Skeletal muscle tissue (tissue), 4 donors: ENCODE results near the gene YEATS2. TPM values are rescaled to one million over a fixed set of nuclear protein-coding genes. Genes with fewer than 3 reads are reported as not detected.
"Not testable (repeated sequence)": the region's sequence is repeated elsewhere in the genome, so short reads cannot be mapped to it uniquely, and the experiment has no call there.

Experiments
- H3K27ac ChIP-seq: one replicate; pipeline ENCODE4 v1.7.0; 2013; ENCODE audit warnings: mild to moderate bottlenecking, low read depth, low read length, inconsistent platforms
- H3K27me3 ChIP-seq, 3 donors: one replicate each; pipeline ENCODE4 v1.7.0; 2013; ENCODE audit warnings: low read length in 3 of 3; ENCODE audit not compliant: control insufficient read depth in 3 of 3, insufficient read depth in 3 of 3
- H3K36me3 ChIP-seq, 3 donors: one replicate each; pipeline ENCODE4 v1.7.0; 2013; ENCODE audit warnings: low read length in 3 of 3; ENCODE audit not compliant: control insufficient read depth in 3 of 3, insufficient read depth in 3 of 3
- H3K4me1 ChIP-seq, 3 donors: one replicate each; pipeline ENCODE4 v1.7.0; 2013; ENCODE audit warnings: low read length in 3 of 3, mild to moderate bottlenecking in 3 of 3; ENCODE audit not compliant: control insufficient read depth in 3 of 3, insufficient read depth in 3 of 3
- H3K4me3 ChIP-seq, 3 donors: one replicate each; pipeline ENCODE4 v1.7.0; 2013; ENCODE audit warnings: low read length in 3 of 3
- H3K9ac ChIP-seq, 3 donors: one replicate each; pipeline ENCODE4 v1.7.0; 2013; ENCODE audit warnings: low read length in 3 of 3, mild to moderate bottlenecking in 3 of 3, moderate library complexity in 2 of 3, low read depth in 1 of 3
- H3K9me3 ChIP-seq, 3 donors: one replicate each; pipeline ENCODE4 v1.7.0; 2013; ENCODE audit warnings: low read length in 3 of 3; ENCODE audit not compliant: control insufficient read depth in 3 of 3
- total RNA-seq: library from RNA; depleted of rRNA; stranded (reverse); fragments of >200 nt; gene quantifications from one replicate; pipeline ENCODE4 v1.2.3, GENCODE V29; 2014
- donor health status: Osteomylitis.

Gene YEATS2
- total RNA-seq, 1 donor from 2014 or later = 21.4 TPM

DNA sequence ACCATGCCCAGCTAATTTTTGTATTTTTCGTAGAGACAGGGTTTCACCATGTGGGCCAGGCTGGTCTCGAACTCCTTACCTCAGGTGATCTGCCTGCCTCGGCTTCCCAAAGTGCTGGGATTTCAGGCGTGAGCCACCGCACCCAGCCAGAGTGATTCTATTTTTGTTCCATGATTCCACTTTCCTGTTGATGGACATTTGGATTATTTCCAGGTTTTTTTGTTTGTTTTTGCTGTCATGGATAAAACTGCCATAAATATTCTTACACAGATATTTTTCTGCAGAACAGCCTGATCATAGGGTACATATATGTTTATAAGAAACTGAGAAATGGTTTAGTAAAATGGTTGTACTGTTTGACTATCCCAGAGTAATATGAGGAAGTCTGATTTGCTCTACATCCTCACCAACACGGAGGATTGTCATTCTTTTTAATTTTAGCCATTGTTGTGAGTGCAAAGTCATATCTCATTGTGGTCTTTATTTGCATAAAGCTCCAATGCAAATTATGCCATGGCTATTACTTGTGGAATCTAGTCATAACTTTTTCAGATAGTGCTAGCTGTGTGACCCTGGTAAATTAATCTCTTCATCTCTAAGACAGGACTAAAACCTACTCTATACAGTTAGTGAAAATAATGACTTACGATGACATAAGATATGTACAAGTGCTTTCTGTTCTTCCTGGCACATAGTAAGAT, 85.1 kb downstream of the YEATS2 start:
- Histone ChIP-seq H3K36me3 (peaks cover 0 to 32% (median 32%) of the 10 kb centered on the region in 3 donors), H3K27ac (no peak overlapping the region), H3K9me3 (no peaks in the 10 kb centered on the region), H3K27me3 (no peaks in the 10 kb centered on the region), H3K4me1 (no peaks in the 10 kb centered on the region), H3K4me3 (no peak overlapping the region), H3K9ac (no peak overlapping the region)

DNA sequence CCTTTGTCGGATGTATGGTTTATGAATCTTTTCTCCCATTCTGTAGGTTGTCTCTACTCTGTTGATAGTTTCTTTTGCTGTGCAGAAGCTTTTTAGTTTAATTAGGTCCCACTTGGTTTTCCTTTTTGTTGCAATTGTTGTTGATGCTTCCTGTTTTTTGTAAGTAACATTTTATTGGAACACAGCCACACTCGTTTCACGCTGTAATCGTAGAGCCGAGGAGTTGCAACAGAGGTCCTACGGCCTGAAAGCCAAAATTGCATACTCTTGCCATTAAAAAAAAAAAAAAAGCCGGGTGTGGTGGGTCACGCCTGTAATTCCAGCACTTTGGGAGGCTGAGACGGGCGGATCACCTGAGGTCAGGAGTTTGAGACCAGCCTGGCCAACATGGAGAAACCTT, 86.9 kb downstream of the YEATS2 start:
- not testable (repeated sequence) for H3K9ac ChIP-seq, H3K27ac ChIP-seq, H3K4me1 ChIP-seq, H3K9me3 ChIP-seq, H3K27me3 ChIP-seq, H3K4me3 ChIP-seq
- peaks cover 0 to 33% (median 28%) of the 10 kb centered on the region in 3 donors for H3K36me3 ChIP-seq

DNA sequence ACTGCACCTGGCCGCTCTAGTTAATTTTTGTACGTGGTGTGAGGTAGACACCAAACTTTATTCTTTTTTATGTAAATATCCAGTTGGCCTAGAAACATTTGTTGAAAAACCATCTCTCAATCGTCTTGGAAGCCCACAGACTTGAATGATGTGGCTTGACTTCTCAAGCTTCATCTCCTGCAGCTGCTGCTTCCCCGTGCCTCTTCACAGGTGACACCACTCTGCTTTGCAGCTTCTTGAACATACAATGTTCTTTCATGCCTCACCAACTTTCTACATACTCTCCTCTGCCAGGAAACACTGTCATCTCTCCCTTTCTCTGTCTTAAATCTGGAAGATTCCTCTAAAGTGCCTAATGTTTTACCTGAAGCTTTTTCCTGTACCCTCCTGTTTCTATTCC, 92.2 kb downstream of the YEATS2 start:
- H3K27me3 ChIP-seq = no peaks in the 10 kb centered on the region
- no peak overlapping the region for H3K27ac ChIP-seq
- H3K4me3 ChIP-seq = no peak overlapping the region
- H3K4me1 ChIP-seq = no peaks in the 10 kb centered on the region
- H3K36me3 ChIP-seq = peaks cover 14 to 45% (median 31%) of the 10 kb centered on the region in 3 donors
- no peak overlapping the region for H3K9ac ChIP-seq
- H3K9me3 ChIP-seq = no peaks in the 10 kb centered on the region

DNA sequence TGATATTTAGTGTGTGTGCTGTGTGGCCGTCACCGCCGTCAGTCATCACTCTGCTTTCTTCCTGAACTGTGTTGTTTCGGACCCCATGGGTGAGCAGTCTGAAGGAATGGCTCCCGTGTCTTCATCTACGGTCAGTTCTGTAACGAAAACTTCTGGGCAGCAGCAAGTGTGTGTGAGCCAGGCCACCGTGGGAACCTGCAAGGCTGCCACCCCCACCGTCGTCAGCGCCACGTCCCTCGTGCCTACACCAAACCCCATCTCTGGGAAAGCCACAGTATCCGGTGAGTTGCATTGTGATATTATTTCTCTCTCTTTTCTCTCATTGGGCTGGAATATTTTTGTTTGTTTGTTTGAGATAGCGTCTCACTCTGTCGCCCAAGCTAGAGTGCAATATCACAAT, 93.1 kb downstream of the YEATS2 start:
- peaks cover 14 to 45% (median 31%) of the 10 kb centered on the region in 3 donors for H3K36me3 ChIP-seq
- H3K27me3 ChIP-seq = no peaks in the 10 kb centered on the region
- no peaks in the 10 kb centered on the region for H3K4me1 ChIP-seq
- no peak overlapping the region for H3K4me3 ChIP-seq
- H3K9ac ChIP-seq = no peak overlapping the region
- no peaks in the 10 kb centered on the region for H3K9me3 ChIP-seq
- H3K27ac ChIP-seq = no peak overlapping the region

DNA sequence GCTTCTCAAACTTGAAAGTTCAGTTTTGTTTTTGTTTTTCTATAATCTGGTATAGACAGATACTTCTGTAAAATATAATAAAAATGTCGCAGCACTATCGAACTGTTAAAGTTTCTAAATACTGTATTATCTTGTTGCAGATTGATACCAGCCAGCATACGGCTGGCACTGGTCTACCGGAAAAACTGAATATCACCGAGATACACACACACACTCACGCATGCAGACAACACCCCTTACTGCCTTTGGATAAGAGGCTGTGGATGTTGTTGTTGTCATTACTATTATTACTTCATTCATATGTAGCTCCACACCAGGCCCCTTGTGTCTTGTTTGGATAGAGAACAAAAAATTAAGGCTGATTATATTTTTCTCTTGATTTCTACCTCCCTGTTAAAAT, 95.4 kb downstream of the YEATS2 start:
- Histone ChIP-seq H3K27me3 (no peaks in the 10 kb centered on the region), H3K27ac (no peak overlapping the region), H3K4me3 (no peak overlapping the region), H3K36me3 (peaks cover 22 to 33% (median 25%) of the 10 kb centered on the region in 3 donors), H3K9me3 (no peaks in the 10 kb centered on the region), H3K4me1 (no peaks in the 10 kb centered on the region), H3K9ac (no peak overlapping the region)

DNA sequence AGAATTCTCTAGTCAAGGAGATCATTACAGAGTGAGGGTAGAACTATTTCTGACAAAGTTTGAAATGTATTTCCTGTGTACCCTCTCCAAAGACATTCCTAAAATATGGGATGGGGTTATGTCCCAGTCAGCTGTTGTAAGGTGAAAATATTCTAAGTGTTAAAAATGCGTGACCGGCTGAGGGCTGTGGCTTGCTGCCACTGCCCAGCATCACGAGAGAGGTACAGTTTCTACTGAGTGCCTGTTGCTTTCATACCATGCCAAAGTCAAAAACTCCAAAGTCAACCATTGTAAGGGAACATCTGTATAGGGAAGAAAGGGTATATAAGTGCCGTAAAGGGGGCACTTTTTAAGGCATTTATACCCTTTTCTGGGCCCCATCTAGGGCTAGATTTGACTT, 96.9 kb downstream of the YEATS2 start:
- Histone ChIP-seq H3K9ac (no peak overlapping the region), H3K4me3 (no peak overlapping the region), H3K36me3 (peaks cover 29 to 30% (median 29%) of the 10 kb centered on the region in 3 donors), H3K9me3 (no peaks in the 10 kb centered on the region), H3K27me3 (no peaks in the 10 kb centered on the region), H3K27ac (no peak overlapping the region), H3K4me1 (no peaks in the 10 kb centered on the region)

DNA sequence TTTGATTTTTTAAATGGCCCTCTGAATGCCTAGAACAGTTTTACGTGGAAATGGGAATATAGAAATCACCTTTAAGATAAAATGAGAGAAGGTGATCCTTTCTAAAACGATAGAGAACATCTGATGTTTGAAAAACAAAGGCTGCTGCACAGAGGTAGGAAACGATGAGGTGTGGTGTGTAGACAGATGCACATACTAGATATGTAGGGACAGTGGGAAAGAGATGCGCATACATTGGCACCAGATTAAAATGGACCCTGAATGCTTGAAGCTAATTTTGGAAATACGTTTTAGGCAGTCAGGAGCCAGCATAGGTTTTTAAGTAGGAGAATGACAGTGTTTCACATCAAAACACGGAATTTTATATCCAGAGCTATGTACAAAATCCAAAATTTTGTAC, 98.8 kb downstream of the YEATS2 start:
- no peak overlapping the region for H3K4me3 ChIP-seq
- peaks cover 26 to 29% (median 27%) of the 10 kb centered on the region in 3 donors for H3K36me3 ChIP-seq
- H3K27me3 ChIP-seq = no peaks in the 10 kb centered on the region
- H3K9ac ChIP-seq = no peak overlapping the region
- H3K27ac ChIP-seq = no peak overlapping the region
- H3K9me3 ChIP-seq = no peaks in the 10 kb centered on the region
- no peaks in the 10 kb centered on the region for H3K4me1 ChIP-seq

DNA sequence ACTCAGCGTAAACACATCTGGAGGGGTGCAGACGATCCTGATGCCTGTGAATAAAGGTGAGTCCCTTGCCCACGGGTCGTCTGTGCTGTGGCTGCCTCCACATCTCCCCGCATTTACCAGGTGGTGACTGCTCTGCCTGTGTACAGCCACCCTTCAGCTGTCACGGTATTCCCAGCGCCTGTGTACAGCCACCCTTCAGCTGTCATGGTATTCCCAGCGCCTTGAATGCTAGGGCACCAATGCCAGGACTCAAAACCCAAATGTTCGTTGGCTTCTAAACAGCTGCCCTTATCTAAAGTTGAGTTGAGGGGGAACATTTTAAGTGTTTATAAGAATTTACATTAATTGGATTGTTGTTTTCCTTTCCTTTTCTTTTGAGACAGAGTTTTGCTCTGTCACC, 100.4 kb downstream of the YEATS2 start:
- no peaks in the 10 kb centered on the region for H3K27me3 ChIP-seq
- H3K36me3 ChIP-seq = peaks cover 31 to 33% (median 32%) of the 10 kb centered on the region in 3 donors
- no peak overlapping the region for H3K27ac ChIP-seq
- H3K9me3 ChIP-seq = no peaks in the 10 kb centered on the region
- H3K4me3 ChIP-seq = no peak overlapping the region
- no peaks in the 10 kb centered on the region for H3K4me1 ChIP-seq
- H3K9ac ChIP-seq = no peak overlapping the region

DNA sequence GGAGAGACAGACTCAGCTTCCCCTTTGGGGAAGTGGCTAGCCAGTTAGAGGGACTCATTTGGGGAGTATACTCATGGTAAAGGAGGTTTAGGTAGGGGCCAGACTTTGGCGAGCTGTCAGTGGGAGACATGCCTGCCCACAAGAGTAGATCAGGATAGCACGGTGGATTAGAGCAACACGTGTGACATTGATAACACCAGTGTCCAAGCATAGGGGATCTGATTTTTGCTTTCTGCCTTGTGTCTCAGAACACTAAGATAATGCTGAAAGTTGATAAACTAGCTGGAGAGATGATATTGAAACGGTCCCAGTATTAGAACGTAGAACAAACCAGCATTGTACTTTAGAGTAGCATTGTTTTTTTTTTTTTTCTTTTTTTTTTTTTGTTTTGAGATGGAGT, 101.9 kb downstream of the YEATS2 start:
- no peaks in the 10 kb centered on the region for H3K27me3 ChIP-seq
- peaks cover 38 to 43% (median 41%) of the 10 kb centered on the region in 3 donors for H3K36me3 ChIP-seq
- no peak overlapping the region for H3K4me3 ChIP-seq
- no peak overlapping the region for H3K9ac ChIP-seq
- no peak overlapping the region for H3K27ac ChIP-seq
- no peaks in the 10 kb centered on the region for H3K9me3 ChIP-seq
- H3K4me1 ChIP-seq = no peaks in the 10 kb centered on the region

DNA sequence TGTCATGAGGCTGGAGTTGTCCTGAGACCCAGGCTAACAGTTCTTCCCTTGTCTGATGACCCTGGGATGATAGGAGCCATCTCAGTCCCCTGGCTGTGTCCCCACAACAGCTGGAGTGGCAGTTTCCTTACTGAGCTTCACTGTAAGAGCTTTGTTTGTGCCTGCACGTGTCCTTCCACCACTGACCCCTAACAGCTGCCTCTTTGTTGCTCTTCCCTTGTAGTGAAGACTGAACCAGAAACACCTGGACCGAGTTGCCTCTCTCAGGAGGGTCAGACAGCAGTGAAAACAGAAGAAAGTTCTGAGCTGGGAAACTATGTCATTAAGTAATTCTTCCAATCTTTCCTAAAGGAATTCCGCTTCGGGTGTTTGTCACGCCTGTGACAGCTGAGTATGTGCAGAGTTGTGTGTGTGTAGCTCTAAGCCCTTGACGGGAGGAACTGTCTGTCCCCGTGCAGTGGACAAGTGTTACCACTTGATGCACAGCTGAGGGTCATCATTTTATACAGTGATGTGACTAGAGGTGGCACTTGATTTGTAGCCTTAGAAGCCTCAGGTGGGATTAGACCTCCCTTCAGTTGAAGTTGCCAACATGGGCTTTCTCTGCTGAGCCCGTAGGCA, 102.8 kb downstream of the YEATS2 start:
- no peak overlapping the region for H3K9ac ChIP-seq
- H3K9me3 ChIP-seq = no peaks in the 10 kb centered on the region
- peaks cover 39 to 47% (median 43%) of the 10 kb centered on the region in 3 donors for H3K36me3 ChIP-seq
- no peak overlapping the region for H3K4me3 ChIP-seq
- H3K27ac ChIP-seq = no peak overlapping the region
- H3K27me3 ChIP-seq = no peaks in the 10 kb centered on the region
- no peaks in the 10 kb centered on the region for H3K4me1 ChIP-seq
